ENCODE results near the gene SLC29A3. TPM values are rescaled to one million over a fixed set of nuclear protein-coding genes. Genes with fewer than 3 reads are reported as not detected.

Gene SLC29A3
- total RNA-seq, 1 experiment from 2014 or later = 1.1 TPM

GRCh38 chr10:71333129-71333887 lies 14.2 kb downstream of the SLC29A3 start:
- Histone ChIP-seq H3K9me3 (replicated peaks) (no peaks in the 10 kb centered on the region), H3K27me3 (replicated peaks) (no peaks in the 10 kb centered on the region), H3K4me1 (replicated peaks) (0 out of 2 replicates have a peak, but pooled peaks cover 7% of the 10 kb centered on the region), H3K36me3 (no peaks in the 10 kb centered on the region), H3K27ac (no peak overlapping the region), H3K4me3 (no peak overlapping the region)
- no peak for DNase-seq (ENCODE audit: low read depth in 1 of 2, low spot score in 2 of 2)

- Histone ChIP-seq H3K36me3 (no peaks in the 10 kb centered on the region), H3K4me1 (replicated peaks) (0 out of 2 replicates have a peak, but pooled peaks cover 7% of the 10 kb centered on the region), H3K4me3 (no peak overlapping the region), H3K27ac (no peak overlapping the region), H3K27me3 (replicated peaks) (no peaks in the 10 kb centered on the region), H3K9me3 (replicated peaks) (no peaks in the 10 kb centered on the region)
- no peak for DNase-seq (ENCODE audit: low read depth in 1 of 2, low spot score in 2 of 2)
These were observed 15.2 kb downstream of the SLC29A3 start for GRCh38 chr10:71334221-71334791.

GRCh38 chr10:71335173-71335708 lies 16.2 kb downstream of the SLC29A3 start:
- Histone ChIP-seq H3K4me1 (replicated peaks) (0 out of 2 replicates have a peak, but pooled peaks cover 7% of the 10 kb centered on the region), H3K27me3 (replicated peaks) (no peaks in the 10 kb centered on the region), H3K36me3 (no peaks in the 10 kb centered on the region), H3K9me3 (replicated peaks) (no peaks in the 10 kb centered on the region), H3K4me3 (no peak overlapping the region), H3K27ac (no peak overlapping the region)
- DNase-seq (ENCODE audit: low read depth in 1 of 2, low spot score in 2 of 2) = no peak

- Histone ChIP-seq H3K27me3 (replicated peaks) (no peaks in the 10 kb centered on the region), H3K4me3 (no peak overlapping the region), H3K4me1 (replicated peaks) (0 out of 2 replicates have a peak, but pooled peaks cover 7% of the 10 kb centered on the region), H3K36me3 (no peaks in the 10 kb centered on the region), H3K9me3 (replicated peaks) (no peaks in the 10 kb centered on the region), H3K27ac (no peak overlapping the region)
- DNase-seq (ENCODE audit: low read depth in 1 of 2, low spot score in 2 of 2) = no peak
These were observed 17.6 kb downstream of the SLC29A3 start for GRCh38 chr10:71336632-71337031.

GRCh38 chr10:71337219-71337701 lies 18.2 kb downstream of the SLC29A3 start:
- H3K27ac ChIP-seq = no peak overlapping the region
- no peaks in the 10 kb centered on the region for H3K27me3 ChIP-seq (replicated peaks)
- no peak overlapping the region for H3K4me3 ChIP-seq
- no peaks in the 10 kb centered on the region for H3K36me3 ChIP-seq
- H3K9me3 ChIP-seq (replicated peaks) = no peaks in the 10 kb centered on the region
- no peak for DNase-seq (ENCODE audit: low read depth in 1 of 2, low spot score in 2 of 2)
- 0 out of 2 replicates have a peak, but pooled peaks cover 7% of the 10 kb centered on the region for H3K4me1 ChIP-seq (replicated peaks)

GRCh38 chr10:71338728-71339495 lies 19.9 kb downstream of the SLC29A3 start:
- no peaks in the 10 kb centered on the region for H3K36me3 ChIP-seq
- H3K9me3 ChIP-seq (replicated peaks) = no peaks in the 10 kb centered on the region
- H3K4me1 ChIP-seq (replicated peaks) = 0 out of 2 replicates have a peak, but pooled peaks cover 5% of the 10 kb centered on the region
- no peak overlapping the region for H3K27ac ChIP-seq
- DNase-seq (ENCODE audit: low read depth in 1 of 2, low spot score in 2 of 2) = no peak
- no peak overlapping the region for H3K4me3 ChIP-seq
- no peaks in the 10 kb centered on the region for H3K27me3 ChIP-seq (replicated peaks)

- Histone ChIP-seq H3K27me3 (replicated peaks) (no peaks in the 10 kb centered on the region), H3K9me3 (replicated peaks) (no peaks in the 10 kb centered on the region), H3K27ac (no peak overlapping the region), H3K4me1 (replicated peaks) (no peaks in the 10 kb centered on the region), H3K4me3 (no peak overlapping the region), H3K36me3 (no peaks in the 10 kb centered on the region)
- no peak for DNase-seq (ENCODE audit: low read depth in 1 of 2, low spot score in 2 of 2)
These were observed 20.9 kb downstream of the SLC29A3 start for GRCh38 chr10:71339796-71340589.

- H3K9me3 ChIP-seq (replicated peaks) = no peaks in the 10 kb centered on the region
- no peaks in the 10 kb centered on the region for H3K4me1 ChIP-seq (replicated peaks)
- DNase-seq (ENCODE audit: low read depth in 1 of 2, low spot score in 2 of 2) = no peak
- no peak overlapping the region for H3K27ac ChIP-seq
- no peaks in the 10 kb centered on the region for H3K27me3 ChIP-seq (replicated peaks)
- no peaks in the 10 kb centered on the region for H3K36me3 ChIP-seq
- H3K4me3 ChIP-seq = no peak overlapping the region
These were observed 23.7 kb downstream of the SLC29A3 start for GRCh38 chr10:71342573-71343391.

- Histone ChIP-seq H3K27me3 (replicated peaks) (no peaks in the 10 kb centered on the region), H3K4me3 (no peak overlapping the region), H3K4me1 (replicated peaks) (no peaks in the 10 kb centered on the region), H3K27ac (no peak overlapping the region), H3K9me3 (replicated peaks) (no peaks in the 10 kb centered on the region), H3K36me3 (no peaks in the 10 kb centered on the region)
- DNase-seq (ENCODE audit: low read depth in 1 of 2, low spot score in 2 of 2) = no peak
These were observed 24.3 kb downstream of the SLC29A3 start for GRCh38 chr10:71343392-71343773.

- Histone ChIP-seq H3K9me3 (replicated peaks) (no peaks in the 10 kb centered on the region), H3K27ac (no peak overlapping the region), H3K27me3 (replicated peaks) (no peaks in the 10 kb centered on the region), H3K4me1 (replicated peaks) (no peaks in the 10 kb centered on the region), H3K36me3 (no peaks in the 10 kb centered on the region), H3K4me3 (no peak overlapping the region)
- no peak for DNase-seq (ENCODE audit: low read depth in 1 of 2, low spot score in 2 of 2)
These were observed 25.3 kb downstream of the SLC29A3 start for GRCh38 chr10:71344154-71344925.

GRCh38 chr10:71344993-71345480 lies 26.0 kb downstream of the SLC29A3 start:
- Histone ChIP-seq H3K36me3 (no peaks in the 10 kb centered on the region), H3K9me3 (replicated peaks) (no peaks in the 10 kb centered on the region), H3K27me3 (replicated peaks) (no peaks in the 10 kb centered on the region), H3K27ac (no peak overlapping the region), H3K4me3 (no peak overlapping the region), H3K4me1 (replicated peaks) (no peaks in the 10 kb centered on the region)
- DNase-seq (ENCODE audit: low read depth in 1 of 2, low spot score in 2 of 2) = no peak

GRCh38 chr10:71345694-71346093 lies 26.6 kb downstream of the SLC29A3 start:
- Histone ChIP-seq H3K4me3 (no peak overlapping the region), H3K36me3 (no peaks in the 10 kb centered on the region), H3K9me3 (replicated peaks) (no peaks in the 10 kb centered on the region), H3K27ac (no peak overlapping the region), H3K4me1 (replicated peaks) (no peaks in the 10 kb centered on the region), H3K27me3 (replicated peaks) (no peaks in the 10 kb centered on the region)
- no peak for DNase-seq (ENCODE audit: low read depth in 1 of 2, low spot score in 2 of 2)

All from SJSA1 (cell line).